ENCODE measurements around the gene CALB2.
"Not testable (repeated sequence)": the region's sequence is repeated elsewhere in the genome, so short reads cannot be mapped to it uniquely, and the experiment has no call there.

The CALB2 gene

DNA sequence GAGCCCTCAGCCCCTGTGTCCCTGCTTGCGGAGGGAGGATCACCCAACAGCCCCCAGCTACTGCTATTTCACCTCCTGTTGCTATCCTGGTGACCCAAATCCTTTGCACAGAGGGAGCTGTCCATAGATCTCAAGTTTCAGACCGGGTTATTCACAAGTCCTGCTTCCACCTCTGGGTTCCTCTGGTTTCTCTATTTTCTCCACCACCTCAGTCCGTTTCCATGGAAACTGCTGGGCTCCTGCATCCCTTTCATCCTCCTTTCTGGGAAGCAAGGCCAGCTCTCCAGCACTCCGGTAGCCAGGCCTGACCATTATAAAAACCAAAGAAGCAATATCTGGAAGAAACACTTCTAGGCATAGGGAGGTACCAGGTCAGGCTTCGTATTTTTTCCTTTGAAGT is 4.8 kb upstream of the CALB2 start:
- no peak for DNase-seq

- no peak for DNase-seq
Observed at GRCh38 chr16:71354156-71354555, 4.4 kb upstream of the CALB2 start.

GRCh38 chr16:71356051-71356740 is 2.3 kb upstream of the CALB2 start:
- DNase-seq: no peak

DNA sequence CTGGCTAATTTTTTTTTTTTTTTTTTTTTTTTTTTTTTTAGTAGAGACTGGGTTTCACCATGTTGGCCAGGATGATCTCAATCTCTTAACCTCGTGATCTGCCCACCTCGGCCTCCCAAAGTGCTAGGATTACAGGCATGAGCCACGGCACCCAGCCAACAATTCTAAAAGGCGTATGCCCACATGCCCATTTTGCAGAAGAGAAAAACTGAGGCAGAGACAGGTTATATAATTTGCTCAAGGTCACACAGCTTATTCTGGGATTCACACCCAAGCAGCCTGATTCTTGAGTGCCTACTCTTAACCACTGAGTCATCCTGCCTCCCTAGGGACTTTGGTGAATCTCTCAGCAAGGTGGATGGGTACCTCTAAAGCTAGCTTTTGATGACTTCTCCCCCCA is 1.6 kb upstream of the CALB2 start:
- not testable (repeated sequence) for DNase-seq

GRCh38 chr16:71357681-71358080 is 842 bp upstream of the CALB2 start:
- DNase-seq: peak; percentile 31

- no peak for DNase-seq
Observed at GRCh38 chr16:71359431-71359830, 908 bp downstream of the CALB2 start.

DNA sequence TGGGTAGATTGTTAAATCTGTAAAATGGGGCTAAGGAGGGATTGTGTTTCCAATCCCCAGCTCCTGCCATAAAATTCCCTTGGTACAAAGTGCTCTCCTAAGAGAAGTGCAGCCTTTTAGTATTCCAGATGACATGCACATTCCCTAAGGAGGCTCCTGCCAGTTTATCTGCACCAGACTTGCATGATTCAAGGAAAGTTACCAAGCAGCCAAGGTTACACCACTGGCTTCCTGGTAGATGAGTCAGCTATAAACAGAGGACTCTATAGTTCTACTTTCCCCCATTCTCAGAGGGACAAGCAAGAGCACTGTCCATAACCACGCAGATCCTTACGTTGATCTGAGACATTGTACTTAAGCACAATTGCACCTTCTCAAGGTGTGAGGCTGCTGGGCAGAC is 1.9 kb downstream of the CALB2 start:
- no peak for DNase-seq

DNA sequence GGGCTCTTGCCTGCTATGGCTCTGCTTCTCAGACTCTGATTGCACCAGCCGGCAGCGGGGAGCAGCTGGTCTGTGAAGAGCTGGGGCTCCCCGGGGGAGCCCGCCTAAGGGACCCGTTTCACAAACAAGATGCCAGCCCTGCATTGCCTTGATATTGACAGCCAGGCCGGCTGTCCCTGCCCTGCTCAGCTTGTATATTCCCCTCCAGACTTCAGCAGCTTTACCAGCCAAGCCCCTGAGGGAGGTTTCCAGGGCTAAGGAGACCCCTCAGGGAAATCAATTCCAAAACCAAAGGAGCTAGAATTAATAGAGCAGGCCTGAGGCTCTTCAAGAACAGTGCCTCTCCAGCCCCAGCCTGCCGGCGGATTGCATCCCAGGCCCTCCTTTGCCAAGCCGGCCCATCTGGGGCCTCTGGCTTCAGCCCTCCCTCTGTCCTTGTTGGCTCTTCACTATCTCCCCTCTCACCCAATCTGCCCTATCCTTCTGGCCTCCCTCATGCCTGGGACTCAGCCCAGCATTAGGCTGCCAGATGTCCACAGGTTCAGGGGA is 5.7 kb downstream of the CALB2 start:
- DNase-seq: no peak

- DNase-seq: no peak
Observed at GRCh38 chr16:71365021-71365420, 6.5 kb downstream of the CALB2 start.

DNA sequence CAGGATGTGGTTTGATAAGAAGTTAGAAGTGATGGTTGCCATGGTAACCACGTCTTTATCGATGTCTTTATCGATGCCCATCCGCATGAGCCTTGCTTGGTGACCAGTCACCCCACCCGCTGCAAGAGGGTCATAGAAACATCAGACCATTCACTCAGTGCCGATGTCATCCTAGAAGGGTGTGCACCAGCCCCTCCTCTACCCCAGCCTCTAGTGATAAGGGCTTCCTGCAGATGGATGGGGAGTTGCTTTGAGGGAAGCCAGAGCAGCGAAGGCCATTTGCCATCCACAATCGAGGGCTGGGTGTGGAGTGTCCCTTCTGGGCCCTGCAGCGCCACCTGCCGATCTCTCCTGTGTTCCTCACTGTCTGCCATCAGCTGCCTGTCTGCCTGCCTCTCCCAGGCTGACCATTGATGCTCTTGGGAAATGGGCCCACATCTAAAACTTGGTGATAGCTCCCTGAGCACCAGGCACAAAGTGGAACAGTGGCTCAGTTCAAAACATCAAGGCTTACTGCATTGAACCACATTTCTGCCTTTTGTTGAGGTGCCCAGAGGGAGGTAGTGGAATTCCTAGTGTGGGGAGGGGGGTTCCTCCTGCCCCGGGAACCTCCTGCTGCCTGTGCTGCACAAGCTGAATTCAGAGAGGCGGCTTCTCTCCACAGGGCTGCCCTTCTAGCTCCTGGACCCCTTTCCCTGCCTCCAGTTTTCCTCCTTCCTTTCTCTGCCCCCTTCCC is 8.9 kb downstream of the CALB2 start:
- DNase-seq: peak; percentile 75

GRCh38 chr16:71368958-71369357 is 10.4 kb downstream of the CALB2 start:
- DNase-seq: no peak

DNA sequence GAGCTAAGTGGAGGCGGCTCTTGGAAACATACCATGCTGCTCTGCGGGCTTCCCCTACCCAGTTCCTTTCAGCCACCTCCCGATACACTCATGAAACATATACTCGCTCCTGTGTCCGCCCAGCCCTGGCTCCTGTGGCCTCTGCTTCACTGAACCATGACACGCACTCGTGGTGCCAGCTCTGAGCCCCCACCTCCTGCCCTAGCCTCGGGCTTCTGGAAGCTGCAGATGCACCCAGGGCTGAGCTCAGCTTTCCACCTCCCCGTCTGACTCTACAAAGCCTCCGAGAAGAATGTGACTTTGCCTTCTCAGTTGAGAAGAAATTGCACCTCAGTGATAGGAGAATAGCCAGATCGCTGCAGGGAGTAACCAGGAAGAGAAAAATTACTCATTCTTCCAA is 11.0 kb downstream of the CALB2 start:
- DNase-seq: no peak

- DNase-seq: no peak
Observed at GRCh38 chr16:71371237-71371636, 12.7 kb downstream of the CALB2 start.

GRCh38 chr16:71373073-71373472 is 14.6 kb downstream of the CALB2 start:
- no peak for DNase-seq

GRCh38 chr16:71376465-71377157 is 18.1 kb downstream of the CALB2 start:
- no peak for DNase-seq

GRCh38 chr16:71379711-71380110 is 21.2 kb downstream of the CALB2 start:
- DNase-seq: no peak

GRCh38 chr16:71380831-71381230 is 22.3 kb downstream of the CALB2 start:
- no peak for DNase-seq

- DNase-seq: peak; percentile 13
Observed at GRCh38 chr16:71383054-71383773, 24.7 kb downstream of the CALB2 start.

GRCh38 chr16:71384073-71384724 is 25.7 kb downstream of the CALB2 start:
- DNase-seq: no peak

DNA sequence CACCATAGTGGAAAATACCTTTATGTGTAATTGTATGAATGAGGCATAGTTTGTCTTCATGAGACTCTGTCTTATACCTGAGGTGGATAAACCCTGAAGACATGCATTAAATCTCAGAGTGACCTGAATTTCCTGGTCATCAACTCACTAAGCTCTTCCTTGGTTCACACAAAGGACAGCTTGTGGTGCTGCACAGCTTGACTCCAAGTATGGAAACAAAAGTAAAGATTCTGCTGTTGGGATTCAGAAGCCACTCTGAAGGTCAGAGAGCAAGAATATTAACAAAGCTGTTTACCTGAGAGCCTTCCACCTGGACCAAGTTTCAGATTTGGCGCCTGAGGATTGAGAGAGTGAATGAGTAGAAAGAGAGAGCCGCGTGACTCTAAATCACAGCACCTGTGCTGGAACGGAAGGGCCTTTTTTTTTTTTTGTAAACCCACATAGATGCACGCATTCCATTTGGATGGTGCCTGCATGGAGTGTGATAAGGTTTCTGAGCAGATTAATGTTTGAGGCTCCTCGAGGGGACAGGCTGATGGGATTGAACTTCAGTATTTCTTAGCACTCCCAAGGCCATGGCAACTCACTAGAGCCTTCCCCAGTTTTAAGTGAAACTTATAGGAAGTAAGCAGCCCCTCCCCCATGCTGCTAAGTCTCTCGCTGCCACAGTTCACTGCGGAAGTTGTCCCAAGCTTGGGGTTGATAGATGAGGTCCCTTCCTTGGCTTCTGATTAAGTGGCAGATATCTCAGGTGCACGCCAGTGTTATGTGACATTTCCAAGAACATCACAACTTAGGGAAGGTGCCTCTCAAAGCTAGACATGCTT is 28.7 kb downstream of the CALB2 start:
- no peak for DNase-seq

GRCh38 chr16:71389330-71389729 is 30.8 kb downstream of the CALB2 start:
- no peak for DNase-seq

GRCh38 chr16:71396594-71396993 is 38.1 kb downstream of the CALB2 start:
- no peak for DNase-seq
